ENCODE measurements around the gene GLYATL1. TPM values are rescaled to one million over a fixed set of nuclear protein-coding genes. Genes with fewer than 3 reads are reported as not detected.

Gene GLYATL1
- total RNA-seq, 2 experiments from 2014 or later, result not detected

GRCh38 chr11:58921778-58922390 lies 17.4 kb upstream of the GLYATL1 start:
- no peaks in the 10 kb centered on the region for H3K27me3 Mint-ChIP-seq
- peaks cover 10% of the 10 kb centered on the region for H3K9me3 Mint-ChIP-seq
- Histone ChIP-seq H3K27me3 (ENCODE audit: control insufficient read depth in 1 of 2, insufficient read depth in 2 of 2, low read length in 2 of 2) (no peaks in the 10 kb centered on the region), H3K4me3 (ENCODE audit: low read length) (no peak overlapping the region), H3K9me3 (ENCODE audit: control insufficient read depth in 1 of 2, insufficient read depth in 1 of 2, low read length in 2 of 2) (peaks cover 11% of the 10 kb centered on the region in 2 experiments), H3K4me1 (ENCODE audit: insufficient read depth, low read length) (peaks cover 5% of the 10 kb centered on the region), H3K36me3 (ENCODE audit: insufficient read depth, low read length) (no peaks in the 10 kb centered on the region), H3K27ac (ENCODE audit: low read depth in 1 of 2, low read length in 2 of 2) (no peak overlapping the region)
- DNase-seq (no peak), ATAC-seq (ENCODE audit: poor library complexity) (no peak)
- ChIA-PET POLR2A (no interaction called here), CTCF (no interaction called here)
- intact Hi-C loops (cut with DNase I, micrococcal nuclease), result loop anchor here in 1 of 2 experiments (10.0 kb wide), 1 partner anchor 267 kb away; no protein-coding TSS in a partner anchor
- no peaks in the 10 kb centered on the region for H3K36me3 Mint-ChIP-seq (ENCODE audit: low read depth)
- H3K4me1 Mint-ChIP-seq (ENCODE audit: low read depth), result peaks cover 15% of the 10 kb centered on the region
- TF ChIP-seq, protein P1, sequence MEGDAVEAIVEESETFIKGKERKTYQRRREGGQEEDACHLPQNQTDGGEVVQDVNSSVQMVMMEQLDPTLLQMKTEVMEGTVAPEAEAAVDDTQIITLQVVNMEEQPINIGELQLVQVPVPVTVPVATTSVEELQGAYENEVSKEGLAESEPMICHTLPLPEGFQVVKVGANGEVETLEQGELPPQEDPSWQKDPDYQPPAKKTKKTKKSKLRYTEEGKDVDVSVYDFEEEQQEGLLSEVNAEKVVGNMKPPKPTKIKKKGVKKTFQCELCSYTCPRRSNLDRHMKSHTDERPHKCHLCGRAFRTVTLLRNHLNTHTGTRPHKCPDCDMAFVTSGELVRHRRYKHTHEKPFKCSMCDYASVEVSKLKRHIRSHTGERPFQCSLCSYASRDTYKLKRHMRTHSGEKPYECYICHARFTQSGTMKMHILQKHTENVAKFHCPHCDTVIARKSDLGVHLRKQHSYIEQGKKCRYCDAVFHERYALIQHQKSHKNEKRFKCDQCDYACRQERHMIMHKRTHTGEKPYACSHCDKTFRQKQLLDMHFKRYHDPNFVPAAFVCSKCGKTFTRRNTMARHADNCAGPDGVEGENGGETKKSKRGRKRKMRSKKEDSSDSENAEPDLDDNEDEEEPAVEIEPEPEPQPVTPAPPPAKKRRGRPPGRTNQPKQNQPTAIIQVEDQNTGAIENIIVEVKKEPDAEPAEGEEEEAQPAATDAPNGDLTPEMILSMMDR (IDR thresholded peaks at IDR 0.05), result no peak
- H3K4me3 Mint-ChIP-seq, result no peak overlapping the region
- H3K27ac Mint-ChIP-seq, result no peak overlapping the region

- no peaks in the 10 kb centered on the region for H3K36me3 ChIP-seq (ENCODE audit: insufficient read depth, low read length)
- TF ChIP-seq, protein P1 (IDR thresholded peaks at IDR 0.05), result no peak
- Mint-ChIP-seq H3K4me3 (no peak overlapping the region), H3K27ac (no peak overlapping the region), H3K4me1 (ENCODE audit: low read depth) (peaks cover 18% of the 10 kb centered on the region), H3K36me3 (ENCODE audit: low read depth) (no peaks in the 10 kb centered on the region), H3K9me3 (peaks cover 5% of the 10 kb centered on the region), H3K27me3 (no peaks in the 10 kb centered on the region)
- DNase-seq, result no peak
- intact Hi-C loops (cut with DNase I, micrococcal nuclease), result loop anchor here in 1 of 2 experiments (10.0 kb wide), 1 partner anchor 268 kb away; no protein-coding TSS in a partner anchor
- ChIA-PET POLR2A (no interaction called here), CTCF (no interaction called here)
- ATAC-seq (ENCODE audit: poor library complexity), result no peak
- H3K9me3 ChIP-seq (ENCODE audit: control insufficient read depth in 1 of 2, insufficient read depth in 1 of 2, low read length in 2 of 2), result peaks cover 5% of the 10 kb centered on the region in 2 experiments
- H3K4me1 ChIP-seq (ENCODE audit: insufficient read depth, low read length), result peaks cover 5% of the 10 kb centered on the region
- H3K27ac ChIP-seq (ENCODE audit: low read depth in 1 of 2, low read length in 2 of 2), result no peak overlapping the region
- H3K27me3 ChIP-seq (ENCODE audit: control insufficient read depth in 1 of 2, insufficient read depth in 2 of 2, low read length in 2 of 2), result peaks cover 0 to 2% of the 10 kb centered on the region in 2 experiments
- H3K4me3 ChIP-seq (ENCODE audit: low read length), result no peak overlapping the region
Measured at GRCh38 chr11:58922479-58922878, 16.8 kb upstream of the GLYATL1 start.

DNA sequence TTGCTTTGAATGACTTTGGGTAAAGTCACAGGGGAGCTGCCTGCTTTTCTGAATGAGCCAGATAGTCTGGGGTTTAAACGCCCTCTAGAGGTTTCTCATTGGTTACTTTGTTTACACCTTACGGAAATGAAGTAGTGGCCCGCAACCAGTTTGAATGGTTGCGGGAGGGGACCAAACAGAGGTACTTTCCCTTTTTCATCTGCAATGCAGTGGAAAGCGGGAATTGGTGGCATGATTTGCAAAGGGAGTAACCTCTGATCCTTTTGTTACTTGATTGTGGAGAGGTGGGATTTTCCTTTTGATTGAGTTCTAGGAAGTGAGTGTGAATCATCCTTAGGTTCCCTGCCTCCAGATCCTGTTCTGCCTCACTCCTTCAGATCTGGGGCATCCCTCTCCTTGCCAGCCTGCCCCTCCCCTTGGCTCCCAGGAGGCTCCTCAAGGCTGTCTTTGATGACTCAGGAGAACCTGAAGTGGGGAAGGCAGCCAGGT lies 15.9 kb upstream of the GLYATL1 start:
- H3K36me3 ChIP-seq (ENCODE audit: insufficient read depth, low read length), result no peaks in the 10 kb centered on the region
- peaks cover 8% of the 10 kb centered on the region for H3K4me1 ChIP-seq (ENCODE audit: insufficient read depth, low read length)
- Mint-ChIP-seq H3K36me3 (ENCODE audit: low read depth) (no peaks in the 10 kb centered on the region), H3K4me3 (no peak overlapping the region), H3K27ac (no peak overlapping the region), H3K9me3 (peaks cover 1% of the 10 kb centered on the region), H3K27me3 (no peaks in the 10 kb centered on the region), H3K4me1 (ENCODE audit: low read depth) (peaks cover 27% of the 10 kb centered on the region)
- no peak overlapping the region for H3K4me3 ChIP-seq (ENCODE audit: low read length)
- no peak overlapping the region for H3K27ac ChIP-seq (ENCODE audit: low read depth in 1 of 2, low read length in 2 of 2)
- H3K9me3 ChIP-seq (ENCODE audit: control insufficient read depth in 1 of 2, insufficient read depth in 1 of 2, low read length in 2 of 2), result no peaks in the 10 kb centered on the region
- ChIA-PET CTCF (no interaction called here), POLR2A (no interaction called here)
- H3K27me3 ChIP-seq (ENCODE audit: control insufficient read depth in 1 of 2, insufficient read depth in 2 of 2, low read length in 2 of 2), result peaks cover 0 to 4% of the 10 kb centered on the region in 2 experiments
- peak; percentile 40 for ATAC-seq (ENCODE audit: poor library complexity)
- intact Hi-C loops (cut with DNase I, micrococcal nuclease), result loop anchor here in 1 of 2 experiments (10.0 kb wide), 1 partner anchor 269 kb away; no protein-coding TSS in a partner anchor
- peak in 3 of 14 experiments; percentile 12 to 29 (median 25) for DNase-seq
- TF ChIP-seq, protein P1 (IDR thresholded peaks at IDR 0.05), result peak; percentile 43

Data from CD4-positive, alpha-beta T cell (primary cell).